HG03432 (cell line): ENCODE results near the gene DNAJC24.
A peak's percentile ranks its signal among the peaks of the same experiment; 100 is the strongest.
"Not testable (repeated sequence)": the region's sequence is repeated elsewhere in the genome, so short reads cannot be mapped to it uniquely, and the experiment has no call there.

Experiments
- ATAC-seq: cut with Tn5 transposase; IDR thresholded peaks from one replicate; pipeline ENCODE4 v1.9.1; 2021; ENCODE audit warnings: mild to moderate bottlenecking, moderate library complexity; ENCODE audit not compliant: unreplicated experiment

The DNAJC24 gene, protein sequence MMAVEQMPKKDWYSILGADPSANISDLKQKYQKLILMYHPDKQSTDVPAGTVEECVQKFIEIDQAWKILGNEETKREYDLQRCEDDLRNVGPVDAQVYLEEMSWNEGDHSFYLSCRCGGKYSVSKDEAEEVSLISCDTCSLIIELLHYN

DNA sequence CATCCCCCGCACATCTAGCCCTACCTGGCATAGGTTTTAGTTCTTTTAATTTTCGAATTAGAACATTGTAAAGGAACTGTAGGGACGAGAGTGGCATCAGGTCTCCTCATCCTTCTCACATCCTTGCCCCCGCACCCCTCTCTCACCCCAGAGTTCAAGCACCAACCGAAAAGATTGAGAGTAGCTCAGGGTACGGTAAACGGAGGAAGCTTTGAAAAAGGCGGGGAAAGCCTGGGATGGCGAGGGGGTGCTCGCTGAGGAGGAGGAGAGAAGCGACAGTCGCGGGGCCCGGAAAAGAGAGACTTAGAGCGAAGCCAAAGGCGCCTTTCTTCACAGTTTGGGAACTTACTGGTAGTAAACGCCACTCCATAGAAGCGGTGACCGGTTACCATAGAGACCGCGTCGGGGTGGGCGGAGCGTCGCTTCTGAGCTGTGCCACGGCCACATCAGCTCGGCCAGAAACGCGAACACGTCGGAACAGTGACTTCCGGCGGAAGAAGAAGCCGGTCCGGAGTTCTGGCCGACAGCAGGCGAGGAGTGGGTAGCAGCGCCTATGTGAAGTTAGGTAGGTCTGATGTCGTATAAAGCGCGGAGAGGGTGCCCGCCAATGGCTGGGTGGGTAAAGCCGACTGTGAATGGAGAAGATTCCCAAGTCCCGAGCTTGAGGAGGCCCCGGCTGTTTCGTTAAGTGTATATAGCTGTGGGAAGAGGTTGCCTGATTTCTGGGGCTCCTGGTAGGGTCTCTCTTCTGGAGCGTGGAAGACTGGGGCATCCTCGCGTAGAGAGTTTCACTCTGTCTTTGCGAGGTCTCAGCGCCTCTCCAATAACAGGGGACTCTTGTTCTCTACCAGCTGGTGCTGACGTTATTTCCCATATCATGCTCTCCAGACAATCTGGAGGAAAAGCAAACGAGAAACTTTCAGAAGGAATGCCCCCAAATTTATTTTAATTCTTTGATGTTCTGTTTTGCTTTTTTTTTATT lies at the start of gene DNAJC24, which contains the start of gene DCDC1:
Gene DNAJC24, plus strand, starts transcription at position 513 of the 982 bp plus-strand sequence. CDS start 889 bp downstream, outside the sequence.
Gene DCDC1, minus strand, starts transcription at position 392 of the 982 bp plus-strand sequence. CDS start 41,459 bp downstream, outside the sequence.
- ATAC-seq: peak; percentile 99

GRCh38 chr11:31321494-31321893 lies 48.2 kb upstream of the DNAJC24 start:
- ATAC-seq: not testable (repeated sequence)

DNA sequence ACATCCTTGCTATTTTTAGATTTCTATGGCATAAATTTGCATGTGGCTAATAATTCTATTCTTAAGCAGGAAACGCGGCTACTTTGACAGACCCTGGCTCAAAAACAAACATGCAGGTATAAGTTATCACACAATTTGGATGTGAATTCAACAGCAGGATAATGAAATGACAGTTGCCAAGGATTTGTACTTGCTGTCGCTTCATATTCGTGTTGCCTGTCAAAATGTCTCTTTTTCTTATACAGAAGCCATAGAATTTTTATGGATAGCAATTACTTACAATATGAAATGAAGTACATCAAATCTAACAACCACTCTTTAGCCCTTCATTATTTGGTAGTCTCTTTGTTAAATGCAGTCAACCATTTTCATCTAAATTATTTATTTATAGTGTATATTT lies 46.5 kb upstream of the DNAJC24 start:
- ATAC-seq: no peak

DNA sequence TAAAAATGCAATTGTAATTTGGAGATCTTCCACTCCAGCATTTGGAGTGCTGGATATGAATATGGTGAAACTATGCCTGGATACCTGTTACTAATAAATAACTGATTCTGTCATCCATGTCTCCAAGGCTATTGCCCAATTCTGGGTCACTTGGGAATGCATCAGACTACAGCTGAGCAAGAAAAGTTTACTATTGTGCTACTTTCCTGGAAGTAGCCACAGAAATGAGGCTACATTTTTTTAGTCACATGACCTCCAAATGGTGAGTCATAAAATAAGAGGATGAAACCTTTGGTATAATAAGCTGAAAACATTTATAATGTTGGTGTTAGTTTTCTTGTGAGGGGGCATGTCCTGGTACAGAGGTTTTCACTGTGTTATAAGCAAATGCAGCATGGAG lies 44.5 kb upstream of the DNAJC24 start:
- ATAC-seq: no peak

DNA sequence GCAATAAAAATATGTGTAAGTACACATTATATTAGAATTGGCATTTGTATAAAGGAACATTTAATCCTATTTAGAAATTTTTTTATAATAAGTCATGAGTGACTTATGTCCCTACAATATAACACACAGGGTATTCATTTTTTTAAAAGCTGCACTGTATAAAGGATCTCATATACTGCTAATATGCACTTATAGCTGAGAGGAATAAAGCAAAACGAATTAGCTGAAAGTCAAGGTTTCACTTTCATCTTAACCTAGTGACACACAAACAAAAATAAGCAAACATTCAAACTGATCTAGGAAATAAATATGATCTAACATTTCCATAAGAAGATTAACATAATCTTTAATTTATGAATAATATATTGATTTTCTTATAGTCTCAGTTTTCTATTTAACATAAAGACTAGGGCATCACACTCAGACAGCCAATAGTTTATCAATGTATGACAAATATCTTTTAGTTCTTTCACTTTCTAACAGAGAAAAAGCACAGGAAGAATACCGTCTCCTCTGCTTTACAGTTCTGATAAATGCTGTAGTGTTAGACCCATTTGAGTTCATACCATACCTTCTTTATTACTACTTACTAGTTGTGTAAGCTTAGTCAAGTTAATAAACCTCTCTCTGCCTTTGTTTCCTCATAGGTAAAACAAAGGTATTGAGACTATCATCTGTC lies 43.1 kb upstream of the DNAJC24 start:
- ATAC-seq: peak; percentile 76

- no peak for ATAC-seq
These were observed 42.2 kb upstream of the DNAJC24 start for GRCh38 chr11:31327417-31327816.

DNA sequence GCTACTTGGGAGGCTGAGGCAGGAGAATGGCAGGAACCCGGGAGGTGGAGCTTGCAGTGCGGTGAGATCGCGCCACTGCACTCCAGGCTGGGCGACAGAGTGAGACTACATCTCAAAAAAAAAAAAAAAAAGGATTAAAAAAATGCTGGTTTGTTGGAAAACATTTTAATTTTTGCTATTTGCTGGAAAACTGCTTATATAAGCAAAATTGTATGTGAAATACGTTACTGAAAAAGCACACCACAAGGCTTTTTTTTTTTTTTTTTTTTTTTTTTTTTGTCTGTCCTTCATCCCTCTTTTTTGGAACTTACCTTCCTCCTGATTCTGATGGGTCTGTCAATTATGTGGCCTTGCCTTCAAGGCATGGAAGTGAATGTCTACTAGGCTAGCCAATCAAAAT lies 41.0 kb upstream of the DNAJC24 start:
- ATAC-seq: no peak

GRCh38 chr11:31337806-31338205 lies 31.9 kb upstream of the DNAJC24 start:
- no peak for ATAC-seq

- ATAC-seq: peak; percentile 65
These were observed 28.6 kb upstream of the DNAJC24 start for GRCh38 chr11:31340903-31341572.

GRCh38 chr11:31351168-31351567 lies 18.5 kb upstream of the DNAJC24 start:
- no peak for ATAC-seq

GRCh38 chr11:31355131-31355530 lies 14.5 kb upstream of the DNAJC24 start:
- no peak for ATAC-seq

- ATAC-seq: no peak
These were observed 13.8 kb upstream of the DNAJC24 start for GRCh38 chr11:31355817-31356216.

GRCh38 chr11:31361743-31362142 lies 7.9 kb upstream of the DNAJC24 start:
- ATAC-seq: no peak

DNA sequence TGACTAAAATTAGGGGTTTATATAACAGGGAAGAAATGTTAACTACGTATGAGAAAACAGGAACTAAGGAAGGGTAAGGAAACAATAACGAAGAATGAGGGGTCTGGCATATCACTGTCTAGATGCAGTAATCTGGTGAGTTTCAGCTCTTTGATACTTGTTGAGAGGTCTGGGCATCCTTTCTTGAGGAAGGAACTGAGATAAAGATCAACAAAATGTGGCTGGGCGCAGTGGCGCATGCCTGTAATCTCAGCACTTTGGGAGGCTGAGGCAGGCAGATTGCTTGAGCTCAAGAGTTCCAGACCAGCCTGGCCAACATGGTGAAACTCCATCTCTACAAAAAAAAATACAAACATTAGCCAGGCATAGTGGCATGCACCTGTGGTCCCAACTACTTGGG lies 2.9 kb upstream of the DNAJC24 start:
- ATAC-seq: no peak

DNA sequence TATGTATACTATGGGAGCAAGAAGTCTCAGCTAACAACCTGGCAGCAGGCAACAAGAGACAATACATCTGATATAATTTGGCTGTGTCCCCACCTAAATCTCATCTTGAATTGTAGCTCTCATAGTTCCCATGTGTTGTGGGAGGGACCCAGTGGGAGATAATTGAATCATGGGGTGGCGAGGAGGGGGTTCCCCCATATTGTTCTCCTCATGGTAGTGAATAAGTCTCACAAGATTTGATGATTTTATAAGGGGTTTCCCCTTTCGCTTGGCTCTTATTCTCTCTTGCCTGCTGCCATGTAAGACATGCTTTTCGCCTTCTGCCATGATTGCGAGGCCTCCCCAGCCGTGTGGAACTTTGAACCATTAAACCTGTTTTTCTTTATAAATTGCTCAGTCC lies 6.2 kb downstream of the DNAJC24 start:
- ATAC-seq: no peak

DNA sequence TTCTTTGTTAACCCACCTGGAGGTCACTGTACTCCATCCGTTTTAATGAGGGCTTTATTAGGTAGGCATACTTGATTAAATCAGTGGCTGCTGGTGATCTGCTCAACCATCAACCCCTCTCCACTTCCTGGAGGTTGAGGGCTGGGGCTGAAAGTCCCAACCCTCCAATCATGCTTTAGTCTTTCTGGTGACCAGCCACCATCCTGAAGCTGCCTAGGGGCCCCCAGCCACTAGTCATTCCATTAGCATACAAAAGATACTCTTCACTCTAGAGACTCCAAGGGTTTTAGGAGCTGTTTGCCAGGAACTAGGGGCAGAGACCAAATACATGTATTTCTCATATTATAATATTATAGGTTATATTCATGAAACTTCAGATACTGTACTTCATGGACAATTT lies 13.5 kb downstream of the DNAJC24 start:
- no peak for ATAC-seq

- ATAC-seq: no peak
These were observed 17.7 kb downstream of the DNAJC24 start for GRCh38 chr11:31387379-31387778.

DNA sequence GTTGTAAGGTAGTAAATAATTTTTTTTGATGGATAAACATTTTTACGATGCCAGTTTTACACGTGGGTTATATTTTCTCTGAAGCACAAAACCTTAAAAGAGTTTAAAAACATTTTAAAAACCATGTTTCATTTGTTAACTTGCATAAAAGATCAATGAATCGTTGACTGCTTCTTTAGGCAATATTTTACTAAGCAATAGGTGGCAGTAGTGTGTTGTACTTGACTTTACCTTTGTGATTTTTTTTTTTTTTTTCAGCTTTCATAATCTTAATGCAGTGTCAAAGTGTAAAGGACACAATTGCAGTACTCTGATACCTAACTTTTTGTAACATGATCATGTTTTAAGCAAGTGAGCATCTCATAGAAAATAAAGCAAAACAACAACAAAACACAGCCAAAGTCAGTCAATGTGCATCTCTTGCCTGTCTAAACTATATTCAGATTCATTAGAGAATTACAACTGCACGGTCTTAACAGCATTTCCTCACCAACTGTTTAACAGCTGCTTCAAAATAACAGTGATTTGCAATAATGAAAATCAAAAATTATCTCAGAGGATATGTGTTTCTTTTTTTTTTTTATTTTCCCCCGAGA lies 27.7 kb downstream of the DNAJC24 start:
- ATAC-seq: peak; percentile 61

DNA sequence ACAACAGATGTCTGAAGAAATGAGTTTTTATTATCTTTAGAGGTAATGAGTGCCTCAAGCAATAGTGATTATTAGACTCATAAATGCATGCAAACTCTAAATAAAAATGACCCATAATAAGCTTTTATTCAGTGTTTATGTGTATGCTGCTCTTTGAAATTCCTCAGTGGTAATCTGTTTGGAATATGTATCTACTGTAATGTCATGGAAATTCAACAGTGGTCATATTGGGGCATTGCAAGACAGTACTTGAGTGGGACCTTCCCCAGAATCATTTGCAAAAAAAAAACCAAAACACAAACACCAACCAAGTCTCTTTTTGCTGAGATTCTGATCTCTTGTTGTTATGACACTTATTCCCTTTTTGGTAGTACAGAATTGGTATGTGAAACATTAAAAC lies 35.0 kb downstream of the DNAJC24 start:
- no peak for ATAC-seq

DNA sequence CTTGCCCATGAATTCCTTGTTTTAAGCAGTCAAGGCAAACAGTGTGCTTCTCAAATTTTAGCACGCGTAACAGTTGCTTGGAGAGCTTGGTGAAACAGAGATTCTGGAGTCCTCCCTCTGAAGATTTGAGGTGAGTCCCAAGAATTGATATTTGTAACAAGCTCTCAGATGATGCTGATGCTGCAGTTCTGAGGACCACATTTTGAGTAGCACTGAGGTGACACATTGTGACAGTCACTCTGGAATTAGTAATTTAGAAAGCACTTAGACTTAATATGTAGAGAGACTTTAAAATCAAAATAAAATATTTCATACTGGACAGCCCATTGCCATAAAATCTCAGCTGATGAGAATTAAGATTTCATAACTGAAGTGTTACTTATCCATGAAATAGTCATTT lies 38.5 kb downstream of the DNAJC24 start:
- no peak for ATAC-seq

- no peak for ATAC-seq
These were observed 43.3 kb downstream of the DNAJC24 start for GRCh38 chr11:31412946-31413345.
